HG02610 (cell line): ENCODE measurements around the gene PET100.
"Not testable (repeated sequence)": the region's sequence is repeated elsewhere in the genome, so short reads cannot be mapped to it uniquely, and the experiment has no call there.

Experiments
- ATAC-seq: cut with Tn5 transposase; IDR thresholded peaks from one replicate; pipeline ENCODE4 v1.9.1; 2021; ENCODE audit warnings: mild to moderate bottlenecking, moderate library complexity; ENCODE audit not compliant: unreplicated experiment

The PET100 gene

GRCh38 chr19:7632340-7633203 lies 3.0 kb downstream of the PET100 start:
- no peak for ATAC-seq

- no peak for ATAC-seq
Measured at GRCh38 chr19:7633698-7634097, 4.1 kb downstream of the PET100 start, which contains the start of gene PCP2. PCP2 (minus strand) TSS chr19:7633719; CDS start chr19:7633457, 262 bp downstream.

- ATAC-seq = no peak
Measured at GRCh38 chr19:7635670-7636069, 6.1 kb downstream of the PET100 start.

- ATAC-seq = no peak
Measured at GRCh38 chr19:7636317-7636690, 6.7 kb downstream of the PET100 start.

GRCh38 chr19:7636691-7637373 lies 7.2 kb downstream of the PET100 start, which contains the start of gene STXBP2:
STXBP2 (plus strand) TSS chr19:7637110; CDS start chr19:7637150, 40 bp downstream.
- ATAC-seq = peak; percentile 69

- ATAC-seq = no peak
Measured at GRCh38 chr19:7637374-7638256, 8.0 kb downstream of the PET100 start.

GRCh38 chr19:7638802-7639465 lies 9.3 kb downstream of the PET100 start:
- no peak for ATAC-seq

- ATAC-seq = no peak
Measured at GRCh38 chr19:7639863-7640348, 10.3 kb downstream of the PET100 start.

GRCh38 chr19:7640803-7641202 lies 11.2 kb downstream of the PET100 start:
- ATAC-seq = no peak

- no peak for ATAC-seq
Measured at GRCh38 chr19:7641290-7642276, 12.0 kb downstream of the PET100 start.

- ATAC-seq = no peak
Measured at GRCh38 chr19:7642295-7643030, 12.9 kb downstream of the PET100 start.

GRCh38 chr19:7643031-7643415 lies 13.4 kb downstream of the PET100 start:
- ATAC-seq = no peak

- not testable (repeated sequence) for ATAC-seq
Measured at GRCh38 chr19:7643629-7644549, 14.3 kb downstream of the PET100 start.

GRCh38 chr19:7644550-7644877 lies 14.9 kb downstream of the PET100 start:
- ATAC-seq = no peak

GRCh38 chr19:7645163-7645562 lies 15.6 kb downstream of the PET100 start:
- no peak for ATAC-seq

- no peak for ATAC-seq
Measured at GRCh38 chr19:7645656-7646425, 16.2 kb downstream of the PET100 start.

GRCh38 chr19:7646426-7646700 lies 16.8 kb downstream of the PET100 start:
- ATAC-seq = no peak
